Left kidney (tissue), 2 donors: ENCODE measurements around the gene CNTN2. TPM values are rescaled to one million over a fixed set of nuclear protein-coding genes. Genes with fewer than 3 reads are reported as not detected.

Experiments used
- DNase-seq: peaks from one replicate; pipeline ENCODE4 v3.0.0-alpha.2; 2013
- polyA plus RNA-seq: library from polyadenylated mRNA; unstranded; fragments of 120-200 nt; gene quantifications from one replicate; pipeline ENCODE4 v1.2.1, GENCODE V29; 2013; ENCODE audit not compliant: insufficient read length

Gene CNTN2
- polyA plus RNA-seq, 1 donor = 0.95 TPM

DNA sequence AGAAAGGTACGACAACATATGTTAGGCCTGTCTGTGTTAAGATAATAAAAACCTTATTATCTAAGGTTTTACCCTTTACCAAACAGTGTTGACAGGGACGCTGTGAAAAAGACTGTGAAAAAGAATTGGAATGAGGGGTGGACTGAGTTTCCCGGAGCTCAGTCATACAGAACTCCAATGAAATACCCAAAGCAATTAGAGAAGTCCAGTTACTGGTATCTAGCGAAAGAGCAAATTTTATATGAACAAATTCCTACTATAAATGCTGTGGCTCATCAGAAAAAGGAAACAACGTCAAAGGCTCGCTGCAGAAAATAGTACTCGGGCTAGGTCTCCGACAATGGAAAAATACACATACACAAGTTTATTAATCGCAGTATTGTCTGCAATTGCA lies 79.5 kb downstream of the CNTN2 start:
- no peak for DNase-seq

DNA sequence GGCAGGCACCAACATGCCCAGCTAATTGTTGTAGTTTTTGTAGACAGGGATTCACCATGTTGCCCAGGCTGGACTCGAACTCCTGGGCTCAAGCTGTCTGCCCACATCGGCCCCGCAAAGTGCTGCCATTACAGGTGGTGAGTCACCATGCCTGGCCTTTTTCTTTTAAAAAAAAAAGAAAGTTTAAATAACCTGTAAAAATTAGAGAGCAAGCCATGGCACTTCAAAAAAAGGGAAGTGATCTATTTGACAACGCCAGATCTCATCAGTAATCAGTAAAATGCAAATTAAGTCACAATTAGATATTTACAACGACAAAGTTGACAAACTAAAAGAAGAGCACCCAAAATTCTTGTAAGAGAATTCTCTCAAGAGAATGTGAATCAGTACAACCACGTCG lies 81.7 kb downstream of the CNTN2 start:
- DNase-seq = no peak

GRCh38 chr1:205127646-205128045 lies 84.6 kb downstream of the CNTN2 start:
- no peak for DNase-seq

Other genes starting within 250 kb of the CNTN2 start
- 34.4 TPM for gene NFASC, start 172.3 kb upstream of the CNTN2 start, polyA plus RNA-seq
- gene TMEM81, start 41.2 kb downstream of the CNTN2 start, polyA plus RNA-seq = 5.1 TPM
- gene RBBP5, start 78.8 kb downstream of the CNTN2 start, polyA plus RNA-seq = 23.7 TPM
- gene DSTYK, start 168.5 kb downstream of the CNTN2 start, polyA plus RNA-seq = 21.0 TPM
- gene TMCC2, start 184.7 kb downstream of the CNTN2 start, polyA plus RNA-seq = 6.3 TPM